PC-3 (cell line): Measurements from ENCODE around the gene PRR12. TPM values are rescaled to one million over a fixed set of nuclear protein-coding genes. Genes with fewer than 3 reads are reported as not detected.

Source experiments
- ATAC-seq: fragments of 200-7000 bp; cut with Tn5 transposase; 2 replicates; pipeline ENCODE4 v1.9.1; 2020; ENCODE audit warnings: mild to moderate bottlenecking, moderate library complexity
- BruUV-seq: library from RNA; stranded (reverse); fragments of 400-500 nt; replicated peaks from 2 replicates; lab custom pipeline; 2021; lab: Mats Ljungman, UMichigan
- CTCF ChIA-PET: fragments of 300-600 bp; sonication (Branson Sonifier 250); formaldehyde crosslinking; loops from one replicate; lab custom pipeline; 2022; ENCODE audit warnings: antibody characterized with exemption; lab: Charles Lee
- POLR2A ChIA-PET: fragments of 300-600 bp; sonication (Branson Sonifier 250); formaldehyde crosslinking; loops from one replicate; lab custom pipeline; 2022; ENCODE audit warnings: antibody characterized with exemption; ENCODE audit not compliant: unreplicated experiment; lab: Charles Lee
- DNase-seq: peaks from one replicate; pipeline ENCODE4 v3.0.0-alpha.2; 2015
- H2AFZ ChIP-seq: fragments of 300-600 bp; sonication (generic); 2 replicates; pipeline ENCODE4 v1.6.0; 2016; ENCODE audit warnings: antibody characterized with exemption, low read length
- H3F3A ChIP-seq: fragments of 300-600 bp; sonication (generic); one replicate; pipeline ENCODE4 v1.6.0; 2017; ENCODE audit warnings: antibody characterized with exemption, low read length, control low read depth, mild to moderate bottlenecking; ENCODE audit not compliant: unreplicated experiment
- H3K27ac ChIP-seq: fragments of 300-600 bp; sonication (generic); 2 replicates; pipeline ENCODE4 v1.5.1; 2016; ENCODE audit warnings: mild to moderate bottlenecking, low read length
- H3K27me3 ChIP-seq: fragments of 300-600 bp; sonication (generic); 2 replicates; pipeline ENCODE4 v1.6.1; 2016; ENCODE audit warnings: low read length, mixed read lengths
- H3K36me3 ChIP-seq: fragments of 300-600 bp; sonication (generic); 2 replicates; pipeline ENCODE4 v1.6.1; 2016; ENCODE audit warnings: low read depth, mixed run types, low read length, mixed read lengths
- H3K4me1 ChIP-seq: fragments of 300-600 bp; sonication (generic); 2 replicates; pipeline ENCODE4 v1.5.1; 2016; ENCODE audit warnings: low read length; ENCODE audit not compliant: insufficient read depth
- H3K4me2 ChIP-seq: fragments of 300-600 bp; sonication (generic); 2 replicates; pipeline ENCODE4 v1.6.0; 2016; ENCODE audit warnings: low read length
- H3K4me3 ChIP-seq: fragments of 300-600 bp; sonication (generic); 2 replicates; pipeline ENCODE4 v1.5.1; 2016; ENCODE audit warnings: mild to moderate bottlenecking, low read length, mixed read lengths
- H3K79me2 ChIP-seq: fragments of 300-600 bp; sonication (generic); 2 replicates; pipeline ENCODE4 v1.6.1; 2017; ENCODE audit warnings: low read length, mixed read lengths
- H3K9ac ChIP-seq: fragments of 300-600 bp; sonication (generic); 2 replicates; pipeline ENCODE4 v1.6.0; 2016; ENCODE audit warnings: mild to moderate bottlenecking, low read length
- H3K9me2 ChIP-seq: fragments of 300-600 bp; sonication (generic); replicated peaks from 2 replicates; pipeline ENCODE4 v1.6.1; 2016; ENCODE audit warnings: mixed run types, low read length, mixed read lengths
- H3K9me3 ChIP-seq: fragments of 300-600 bp; sonication (generic); 2 replicates; pipeline ENCODE4 v1.6.1; 2016; ENCODE audit warnings: low read length, mixed read lengths
- H4K20me1 ChIP-seq: fragments of 300-600 bp; sonication (generic); 2 replicates; pipeline ENCODE4 v1.6.1; 2016; ENCODE audit warnings: low read length, mixed read lengths
- CTCF ChIP-seq: fragments of 300-600 bp; sonication (generic); conservative IDR thresholded peaks from 2 replicates; pipeline ENCODE4 v1.5.1; 2017; ENCODE audit warnings: antibody characterized with exemption, low read depth, mild to moderate bottlenecking, low read length
- EZH2 ChIP-seq: fragments of 300-600 bp; sonication (generic); IDR thresholded peaks from one replicate; pipeline ENCODE4 v1.6.1; 2017; ENCODE audit warnings: antibody characterized with exemption, mild to moderate bottlenecking, low read length; ENCODE audit not compliant: unreplicated experiment
- EZH2phosphoT487 ChIP-seq: fragments of 300-600 bp; sonication (generic); IDR thresholded peaks from 2 replicates; pipeline ENCODE4 v1.6.1; 2018; ENCODE audit warnings: mild to moderate bottlenecking, antibody characterized with exemption, low read length, borderline replicate concordance
- intact Hi-C: fragments of 100-400 bp; cut with micrococcal nuclease; formaldehyde crosslinking; loops from 2 replicates; pipeline ENCODE4 v1.9.0; 2023
- total RNA-seq: library from RNA; depleted of rRNA; stranded (reverse); fragments of >200 nt; gene quantifications from 2 replicates; pipeline ENCODE4 v1.2.3, GENCODE V29; 2014

PRR12 gene
- total RNA-seq, 1 experiment from 2014 or later: 14.6 TPM

GRCh38 chr19:49662011-49662410 is 71.0 kb downstream of the PRR12 start:
- POLR2A ChIA-PET: no interaction called here
- H3K9ac ChIP-seq: no peak overlapping the region
- no peaks in the 10 kb centered on the region for H3K9me2 ChIP-seq
- TSS peak; percentile 10 for BruUV-seq
- no peak overlapping the region for H2AFZ ChIP-seq
- H3K4me2 ChIP-seq: no peak overlapping the region
- H4K20me1 ChIP-seq: no peaks in the 10 kb centered on the region
- peaks cover 27% of the 10 kb centered on the region for H3K79me2 ChIP-seq
- H3K36me3 ChIP-seq: peaks cover 24% of the 10 kb centered on the region
- peaks cover 10% of the 10 kb centered on the region for H3K4me1 ChIP-seq
- no peaks in the 10 kb centered on the region for H3F3A ChIP-seq
- no peak overlapping the region for H3K4me3 ChIP-seq
- no peak for ATAC-seq
- CTCF ChIA-PET: no interaction called here
- no peaks in the 10 kb centered on the region for H3K27me3 ChIP-seq
- DNase-seq: no peak
- intact Hi-C loops: no loop called here
- TF ChIP-seq EZH2phosphoT487: no peak
- no peak for TF ChIP-seq CTCF
- TF ChIP-seq EZH2: no peak
- H3K9me3 ChIP-seq: no peaks in the 10 kb centered on the region
- H3K27ac ChIP-seq: no peak overlapping the region

DNA sequence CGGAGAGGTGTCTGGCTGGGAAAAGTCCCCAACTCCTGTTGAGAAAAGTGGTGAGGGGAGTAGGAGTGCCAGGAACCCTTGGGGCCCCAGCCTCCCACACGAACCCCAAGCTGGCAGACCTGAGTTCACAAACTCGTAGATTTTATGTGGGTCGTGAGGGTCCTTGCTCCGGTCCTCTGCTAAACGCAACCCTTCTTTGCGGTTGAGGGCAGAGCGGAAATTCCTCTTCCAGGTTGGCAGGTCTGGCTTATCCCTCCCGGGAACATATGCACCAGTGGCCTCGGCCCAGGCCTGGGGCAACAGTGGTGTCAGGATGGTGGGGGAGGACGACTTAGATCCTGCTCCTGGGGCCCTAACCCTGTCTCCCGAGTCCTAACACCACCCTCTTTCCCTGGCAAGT is 72.2 kb downstream of the PRR12 start:
- Histone ChIP-seq H2AFZ (no peak overlapping the region), H4K20me1 (peaks cover 3% of the 10 kb centered on the region; the same call in 1 of the 2 replicates), H3K4me2 (no peak overlapping the region), H3K4me3 (no peak overlapping the region), H3K9ac (no peak overlapping the region), H3K9me2 (no peaks in the 10 kb centered on the region), H3K27ac (no peak overlapping the region), H3K27me3 (no peaks in the 10 kb centered on the region), H3K4me1 (peaks cover 18% of the 10 kb centered on the region), H3K79me2 (peaks cover 36% of the 10 kb centered on the region), H3K36me3 (peaks cover 24% of the 10 kb centered on the region), H3K9me3 (no peaks in the 10 kb centered on the region), H3F3A (no peaks in the 10 kb centered on the region)
- ATAC-seq (no peak), DNase-seq (no peak)
- ChIA-PET CTCF (no interaction called here), POLR2A (no interaction called here)
- intact Hi-C loops: no loop called here
- BruUV-seq: no TSS peak
- no peak for TF ChIP-seq EZH2
- TF ChIP-seq EZH2phosphoT487: no peak
- no peak for TF ChIP-seq CTCF

DNA sequence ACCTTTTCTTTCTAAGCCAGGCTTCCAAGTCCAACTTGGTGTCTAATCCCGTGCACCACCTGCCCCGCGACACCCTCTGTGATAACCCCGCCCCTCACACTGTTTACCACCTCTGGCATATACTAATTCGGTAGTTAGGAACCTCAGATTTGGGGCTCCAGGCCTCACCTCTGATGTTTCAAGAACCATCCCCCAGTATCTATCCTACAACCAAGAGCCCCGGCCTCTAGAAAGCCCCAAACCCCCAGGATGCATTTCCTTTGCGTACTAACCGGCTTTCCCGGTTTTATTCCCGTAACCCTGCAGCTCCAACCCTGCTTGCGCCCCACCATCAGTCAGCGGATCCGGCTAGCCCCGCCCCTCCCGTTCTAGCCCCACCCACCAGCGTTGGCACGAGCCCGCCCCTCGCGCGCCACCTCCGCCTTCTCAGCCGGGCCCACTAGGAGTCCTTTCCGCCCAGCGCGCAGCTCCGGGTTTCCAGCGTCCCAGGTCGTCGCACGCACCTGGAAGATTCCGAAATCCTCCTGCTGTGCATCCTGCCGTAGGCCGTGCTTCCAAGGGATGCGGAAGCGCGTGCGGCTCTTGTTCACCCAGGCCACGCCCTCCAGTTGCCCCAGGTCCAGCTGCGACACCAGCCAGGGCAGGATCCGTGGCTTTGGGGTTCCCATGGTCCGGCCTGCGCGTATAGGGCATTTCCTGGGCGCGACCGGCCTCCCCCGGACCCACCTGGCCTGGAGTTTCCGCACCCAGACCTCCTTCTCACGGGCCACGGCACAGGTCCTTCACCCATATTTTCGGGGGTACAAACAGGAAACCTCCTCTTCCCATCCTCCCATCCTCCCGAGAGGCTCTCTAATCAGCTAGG is 73.4 kb downstream of the PRR12 start:
- no peak for TF ChIP-seq EZH2phosphoT487
- no peak for TF ChIP-seq CTCF
- TF ChIP-seq EZH2: no peak
- BruUV-seq: TSS peak; percentile 4
- ChIA-PET POLR2A (interaction anchor here (0.6 to 1.1 kb wide), 6 partner anchors 24 to 102 kb away, joined by 3 to 5 read pairs (median 4); partner anchors contain the start of genes AP2A1, CPT1C and RRAS), CTCF (interaction anchor here (0.6 kb wide), 1 partner anchor 93 kb away, joined by 3 read pairs; no protein-coding TSS in a partner anchor)
- Histone ChIP-seq H3K9ac (peak overlapping the region; percentile 84), H3K4me1 (peaks cover 18% of the 10 kb centered on the region), H3K27me3 (no peaks in the 10 kb centered on the region), H4K20me1 (peaks cover 3% of the 10 kb centered on the region; the same call in 1 of the 2 replicates), H3K27ac (peak overlapping the region; percentile 60), H3K9me3 (no peaks in the 10 kb centered on the region), H3K79me2 (peaks cover 36% of the 10 kb centered on the region), H3K36me3 (peaks cover 14% of the 10 kb centered on the region), H3F3A (no peaks in the 10 kb centered on the region), H3K4me2 (peak overlapping the region; percentile 98), H3K9me2 (no peaks in the 10 kb centered on the region), H2AFZ (peak overlapping the region; percentile 88), H3K4me3 (peak overlapping the region; percentile 89)
- peak; percentile 62 for ATAC-seq
- intact Hi-C loops: loop anchor here (1.0 to 2.0 kb wide), 3 partner anchors 12 to 74 kb away; partner anchors contain the start of genes PRR12 and RRAS
- peak; percentile 97 for DNase-seq
